Astrocyte of the spinal cord (primary cell): ENCODE measurements around the gene GRM6.
A peak's percentile ranks its signal among the peaks of the same experiment; 100 is the strongest.

ENCODE experiments used
- DNase-seq: peaks from one replicate; pipeline ENCODE4 v3.0.0; 2011; ENCODE audit warnings: low read depth, low spot score
- H3K4me3 ChIP-seq: 2 replicates; pipeline ENCODE4 v1.5.1; 2011; ENCODE audit warnings: low read depth, mild to moderate bottlenecking, low read length, moderate library complexity
- in situ Hi-C: cut with HindIII; loops from 2 replicates; pipeline ENCODE4 v1.10.0; 2017; ENCODE audit warnings: low sequenced_read_pairs
- TF ChIP-seq, protein P1 (sequence below): IDR thresholded peaks from 2 replicates; pipeline ENCODE4 v1.5.1; 2012; ENCODE audit warnings: low read depth, mild to moderate bottlenecking, low read length, inconsistent platforms

GRM6 gene

DNA sequence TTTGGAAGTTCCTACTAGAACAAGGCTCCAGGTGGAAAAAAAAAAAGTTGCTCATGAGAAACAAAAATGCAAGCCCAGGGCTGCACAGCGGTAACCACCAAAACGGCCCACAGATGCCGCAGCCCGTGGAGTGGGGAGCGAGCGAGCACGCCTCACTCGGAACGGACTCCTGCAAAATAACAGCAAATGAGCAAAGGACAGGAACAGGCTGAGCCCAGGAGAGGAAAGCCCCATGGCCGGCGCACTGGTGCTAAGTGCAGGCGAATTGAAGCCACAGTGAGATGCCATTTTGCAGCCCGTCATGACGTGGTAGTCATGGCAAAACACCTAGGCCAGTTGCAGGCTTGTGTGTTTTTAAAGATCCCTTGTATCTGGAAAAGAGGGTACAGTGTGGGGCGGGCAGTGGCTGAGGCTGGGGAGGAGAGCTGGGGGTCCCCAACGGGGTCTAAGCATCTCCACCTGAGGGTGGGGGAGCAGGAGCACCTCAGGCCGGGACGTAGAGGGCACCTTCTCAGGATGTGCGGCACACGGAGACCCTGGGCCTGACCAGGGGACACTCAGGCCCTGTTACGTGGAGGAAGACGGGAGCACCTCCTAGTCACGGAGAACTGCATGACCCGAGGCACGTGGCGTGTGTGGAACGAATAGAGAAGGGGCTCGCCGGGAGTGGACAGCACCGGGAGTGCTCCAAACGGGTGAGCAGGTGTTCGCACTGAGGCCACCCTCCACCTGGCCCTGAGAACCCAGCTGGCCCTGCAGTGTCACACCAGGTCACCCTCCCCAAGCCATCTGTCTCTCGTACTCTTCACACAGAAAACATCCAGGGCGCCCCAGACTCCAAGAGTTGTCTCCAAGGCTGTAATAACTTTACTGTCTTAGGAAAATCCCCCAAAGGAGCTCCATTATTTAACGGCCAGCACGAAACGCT lies 10.7 kb downstream of the GRM6 start:
- DNase-seq, result no peak
- TF ChIP-seq, protein P1, sequence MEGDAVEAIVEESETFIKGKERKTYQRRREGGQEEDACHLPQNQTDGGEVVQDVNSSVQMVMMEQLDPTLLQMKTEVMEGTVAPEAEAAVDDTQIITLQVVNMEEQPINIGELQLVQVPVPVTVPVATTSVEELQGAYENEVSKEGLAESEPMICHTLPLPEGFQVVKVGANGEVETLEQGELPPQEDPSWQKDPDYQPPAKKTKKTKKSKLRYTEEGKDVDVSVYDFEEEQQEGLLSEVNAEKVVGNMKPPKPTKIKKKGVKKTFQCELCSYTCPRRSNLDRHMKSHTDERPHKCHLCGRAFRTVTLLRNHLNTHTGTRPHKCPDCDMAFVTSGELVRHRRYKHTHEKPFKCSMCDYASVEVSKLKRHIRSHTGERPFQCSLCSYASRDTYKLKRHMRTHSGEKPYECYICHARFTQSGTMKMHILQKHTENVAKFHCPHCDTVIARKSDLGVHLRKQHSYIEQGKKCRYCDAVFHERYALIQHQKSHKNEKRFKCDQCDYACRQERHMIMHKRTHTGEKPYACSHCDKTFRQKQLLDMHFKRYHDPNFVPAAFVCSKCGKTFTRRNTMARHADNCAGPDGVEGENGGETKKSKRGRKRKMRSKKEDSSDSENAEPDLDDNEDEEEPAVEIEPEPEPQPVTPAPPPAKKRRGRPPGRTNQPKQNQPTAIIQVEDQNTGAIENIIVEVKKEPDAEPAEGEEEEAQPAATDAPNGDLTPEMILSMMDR, result no peak
- in situ Hi-C loops, result no loop called here

GRCh38 chr5:178983728-178984127 lies 11.4 kb downstream of the GRM6 start:
- H3K4me3 ChIP-seq, result no peak overlapping the region
- TF ChIP-seq, protein P1, result no peak
- DNase-seq, result no peak
- in situ Hi-C loops, result no loop called here

More for the DNA sequence above, 10.7 kb downstream of the GRM6 start:
- H3K4me3 ChIP-seq, result no peak overlapping the region

DNA sequence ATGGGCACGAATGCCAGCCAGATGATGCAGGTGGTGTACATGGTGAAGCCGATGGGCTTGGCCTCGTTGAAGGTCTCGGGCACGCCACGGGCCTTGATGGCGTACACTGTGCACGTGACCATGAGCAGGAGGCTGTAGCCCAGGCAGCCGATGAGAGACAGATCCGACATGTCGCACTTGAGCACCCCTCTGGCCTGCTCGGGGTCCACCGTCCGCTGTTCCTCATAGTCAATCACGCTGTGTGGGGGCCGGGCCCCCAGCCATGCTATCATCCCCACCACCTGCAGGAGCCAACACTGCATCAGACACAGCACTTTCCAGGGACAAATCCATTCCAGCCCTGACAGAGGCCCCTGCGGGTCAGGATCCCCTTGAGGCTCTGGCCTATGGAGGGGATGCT lies 12.2 kb downstream of the GRM6 start:
- DNase-seq, result no peak
- in situ Hi-C loops, result no loop called here

DNA sequence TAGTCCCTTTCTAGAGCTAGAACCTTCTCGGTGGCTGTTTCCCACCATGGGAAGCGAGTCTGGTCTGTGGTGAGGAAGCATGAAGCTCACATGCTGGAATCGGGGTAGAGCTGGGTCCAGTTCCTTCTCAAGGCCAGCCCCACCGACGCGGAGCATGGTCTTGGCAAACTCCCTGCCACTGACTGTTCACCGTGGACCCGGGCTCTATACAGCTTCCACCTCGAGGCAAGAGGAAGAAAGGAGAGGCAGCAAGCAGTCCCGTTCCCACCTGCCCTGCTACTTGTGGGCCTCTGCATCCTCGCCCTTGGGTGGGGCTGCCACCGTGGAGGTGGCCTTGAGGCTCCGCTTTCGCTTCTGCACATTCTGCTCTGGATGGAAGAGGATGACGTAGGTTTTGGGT lies 13.7 kb downstream of the GRM6 start:
- no peak overlapping the region for H3K4me3 ChIP-seq
- DNase-seq, result no peak
- TF ChIP-seq, protein P1, result no peak
- in situ Hi-C loops, result no loop called here

More for the DNA sequence above, 12.2 kb downstream of the GRM6 start:
- TF ChIP-seq, protein P1, result no peak
- H3K4me3 ChIP-seq, result no peak overlapping the region

- no peak for DNase-seq
- in situ Hi-C loops, result no loop called here
- TF ChIP-seq, protein P1, result no peak
- no peak overlapping the region for H3K4me3 ChIP-seq
Measured at GRCh38 chr5:178965465-178966055, 29.6 kb downstream of the GRM6 start.

DNA sequence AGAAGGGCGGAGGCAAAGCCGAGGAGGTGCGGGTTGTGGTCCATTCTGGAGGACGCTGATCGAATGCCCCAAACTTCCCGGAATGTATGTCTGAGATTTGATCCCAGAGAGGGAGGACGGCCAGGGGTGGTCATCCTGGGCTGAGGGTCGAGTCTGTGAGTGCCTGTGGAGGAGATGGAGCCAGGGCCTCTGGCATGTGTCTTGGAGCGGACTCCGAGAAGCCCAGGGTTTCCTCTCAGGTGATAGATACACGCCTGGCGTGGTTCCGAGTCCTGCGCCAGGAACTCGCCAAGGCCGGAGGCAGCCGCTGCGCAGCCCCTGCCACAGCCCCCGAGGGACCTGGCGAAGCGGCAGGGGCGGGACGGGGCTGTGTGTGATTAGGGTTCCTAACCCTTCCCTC lies 53.8 kb downstream of the GRM6 start:
- H3K4me3 ChIP-seq, result peak overlapping the region; percentile 73
- TF ChIP-seq, protein P1, result no peak
- DNase-seq, result no peak
- in situ Hi-C loops, result no loop called here
